DND-41 (cell line): Measurements from ENCODE around the gene AP2A2.

Experiments used
- EZH2 ChIP-seq: IDR thresholded peaks from 3 replicates; pipeline ENCODE4 v1.6.1; 2012; ENCODE audit warnings: borderline replicate concordance, low read depth, mild to moderate bottlenecking, moderate library complexity, low read length, inconsistent platforms; ENCODE audit not compliant: severe bottlenecking
- TF ChIP-seq, protein P1 (sequence below): IDR thresholded peaks from 2 replicates; pipeline ENCODE4 v1.5.1; 2012; ENCODE audit warnings: borderline replicate concordance, low read length, moderate library complexity, mild to moderate bottlenecking; ENCODE audit not compliant: poor library complexity, severe bottlenecking; ENCODE audit errors: extremely low read depth

DNA sequence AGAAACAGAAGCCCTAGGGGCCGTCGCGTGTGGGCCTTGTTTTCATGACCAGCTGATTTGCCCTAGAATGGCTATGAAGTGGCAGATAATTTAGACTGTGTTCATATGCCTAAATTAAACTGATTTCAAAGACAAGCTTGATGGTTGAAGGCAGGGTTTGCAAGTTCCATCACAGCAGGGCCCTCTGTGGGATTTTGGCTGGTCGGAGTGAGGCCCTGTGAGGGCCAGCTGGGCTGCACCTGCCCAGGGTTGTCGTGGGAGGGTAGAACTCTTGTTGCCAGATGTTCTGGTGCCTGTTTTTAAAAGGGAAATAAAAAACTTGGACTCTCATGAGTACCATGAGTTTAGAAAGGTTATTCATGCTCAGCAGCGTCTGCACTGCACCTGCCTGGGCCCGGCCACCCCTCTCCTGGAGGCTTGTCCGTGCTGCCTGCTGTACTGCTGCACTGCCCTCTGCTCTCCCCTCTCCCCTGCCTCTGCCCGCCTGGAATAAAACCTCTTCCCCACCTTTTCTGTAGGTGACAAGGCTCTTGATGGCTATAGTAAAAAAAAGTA lies 44.1 kb downstream of the AP2A2 start:
- TF ChIP-seq, protein P1, sequence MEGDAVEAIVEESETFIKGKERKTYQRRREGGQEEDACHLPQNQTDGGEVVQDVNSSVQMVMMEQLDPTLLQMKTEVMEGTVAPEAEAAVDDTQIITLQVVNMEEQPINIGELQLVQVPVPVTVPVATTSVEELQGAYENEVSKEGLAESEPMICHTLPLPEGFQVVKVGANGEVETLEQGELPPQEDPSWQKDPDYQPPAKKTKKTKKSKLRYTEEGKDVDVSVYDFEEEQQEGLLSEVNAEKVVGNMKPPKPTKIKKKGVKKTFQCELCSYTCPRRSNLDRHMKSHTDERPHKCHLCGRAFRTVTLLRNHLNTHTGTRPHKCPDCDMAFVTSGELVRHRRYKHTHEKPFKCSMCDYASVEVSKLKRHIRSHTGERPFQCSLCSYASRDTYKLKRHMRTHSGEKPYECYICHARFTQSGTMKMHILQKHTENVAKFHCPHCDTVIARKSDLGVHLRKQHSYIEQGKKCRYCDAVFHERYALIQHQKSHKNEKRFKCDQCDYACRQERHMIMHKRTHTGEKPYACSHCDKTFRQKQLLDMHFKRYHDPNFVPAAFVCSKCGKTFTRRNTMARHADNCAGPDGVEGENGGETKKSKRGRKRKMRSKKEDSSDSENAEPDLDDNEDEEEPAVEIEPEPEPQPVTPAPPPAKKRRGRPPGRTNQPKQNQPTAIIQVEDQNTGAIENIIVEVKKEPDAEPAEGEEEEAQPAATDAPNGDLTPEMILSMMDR: no peak
- TF ChIP-seq EZH2: no peak
